ENCODE measurements around the gene NCF4.

NCF4 gene

DNA sequence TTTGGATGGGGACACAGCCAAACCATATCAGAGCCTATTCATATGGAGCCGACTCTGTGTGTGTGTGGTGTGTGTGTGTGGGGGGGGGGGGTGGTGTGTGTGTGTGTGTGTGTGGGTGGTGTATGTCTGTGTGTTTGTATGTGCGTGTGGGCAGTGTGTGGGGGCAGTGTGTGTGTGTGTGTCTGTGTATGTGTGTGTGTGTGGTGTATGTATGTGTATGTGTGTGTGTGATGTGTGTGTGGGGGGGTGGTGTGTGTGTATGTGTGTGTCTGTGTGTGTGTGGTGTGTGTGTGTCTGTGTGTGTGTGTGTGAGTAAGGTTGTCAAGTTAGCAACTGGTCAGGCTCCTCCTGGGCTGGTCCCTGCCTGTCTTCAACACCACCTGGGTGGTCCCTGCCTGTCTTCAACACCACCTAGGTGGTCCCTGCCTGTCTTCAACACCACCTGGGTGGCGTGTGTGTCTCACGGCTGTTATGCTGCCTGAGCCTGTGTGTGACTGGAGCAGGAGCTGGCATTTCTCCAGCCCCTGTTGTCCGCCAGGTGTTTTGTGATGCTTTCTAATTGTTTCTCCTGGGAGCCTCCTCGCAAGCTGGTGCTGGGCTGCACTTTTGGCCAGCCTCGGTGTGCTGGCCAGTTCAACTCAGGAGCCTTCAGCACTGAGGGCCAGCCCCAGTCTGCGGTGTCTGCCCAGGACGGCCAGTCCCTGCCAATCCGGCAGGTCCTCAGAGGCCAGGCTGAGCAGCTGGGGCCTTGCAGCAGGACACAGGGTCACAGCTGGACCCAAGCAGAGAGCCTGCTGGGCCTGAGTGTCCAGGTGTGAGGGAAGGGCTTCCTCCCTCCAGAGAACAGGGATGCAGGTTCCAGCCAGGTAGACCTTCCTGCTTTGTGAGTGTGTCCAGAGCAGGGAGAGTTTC, 22.4 kb upstream of the NCF4 start:
- H3K4me3 ChIP-seq (ENCODE audit: low read depth, low read length) = no peak overlapping the region

GRCh38 chr22:36839356-36840073, 21.3 kb upstream of the NCF4 start:
- H3K4me3 ChIP-seq (ENCODE audit: low read depth, low read length) = no peak overlapping the region
- TF ChIP-seq CTCF (IDR thresholded peaks at IDR 0.05; ENCODE audit: borderline replicate concordance, insufficient read depth, low read depth, low read length) = no peak

More for the DNA sequence above, 22.4 kb upstream of the NCF4 start:
- TF ChIP-seq CTCF (IDR thresholded peaks at IDR 0.05; ENCODE audit: borderline replicate concordance, insufficient read depth, low read depth, low read length) = no peak

GRCh38 chr22:36840106-36840505, 20.7 kb upstream of the NCF4 start:
- no peak for TF ChIP-seq CTCF (IDR thresholded peaks at IDR 0.05; ENCODE audit: borderline replicate concordance, insufficient read depth, low read depth, low read length)
- no peak overlapping the region for H3K4me3 ChIP-seq (ENCODE audit: low read depth, low read length)

- no peak overlapping the region for H3K4me3 ChIP-seq (ENCODE audit: low read depth, low read length)
- no peak for TF ChIP-seq CTCF (IDR thresholded peaks at IDR 0.05; ENCODE audit: borderline replicate concordance, insufficient read depth, low read depth, low read length)
Measured at GRCh38 chr22:36846271-36846670, 14.5 kb upstream of the NCF4 start.

- TF ChIP-seq CTCF (IDR thresholded peaks at IDR 0.05; ENCODE audit: borderline replicate concordance, insufficient read depth, low read depth, low read length) = no peak
- no peak overlapping the region for H3K4me3 ChIP-seq (ENCODE audit: low read depth, low read length)
Measured at GRCh38 chr22:36846949-36847348, 13.9 kb upstream of the NCF4 start.

GRCh38 chr22:36850056-36850455, 10.8 kb upstream of the NCF4 start:
- no peak overlapping the region for H3K4me3 ChIP-seq (ENCODE audit: low read depth, low read length)
- TF ChIP-seq CTCF (IDR thresholded peaks at IDR 0.05; ENCODE audit: borderline replicate concordance, insufficient read depth, low read depth, low read length) = no peak

All from GM12875 (cell line).